Measurements from ENCODE around the gene TRAM2. TPM values are rescaled to one million over a fixed set of nuclear protein-coding genes. Genes with fewer than 3 reads are reported as not detected.

TRAM2 gene
- total and polyA plus RNA-seq, 2 donors from 2014 or later: 4.5 to 20.7 TPM

DNA sequence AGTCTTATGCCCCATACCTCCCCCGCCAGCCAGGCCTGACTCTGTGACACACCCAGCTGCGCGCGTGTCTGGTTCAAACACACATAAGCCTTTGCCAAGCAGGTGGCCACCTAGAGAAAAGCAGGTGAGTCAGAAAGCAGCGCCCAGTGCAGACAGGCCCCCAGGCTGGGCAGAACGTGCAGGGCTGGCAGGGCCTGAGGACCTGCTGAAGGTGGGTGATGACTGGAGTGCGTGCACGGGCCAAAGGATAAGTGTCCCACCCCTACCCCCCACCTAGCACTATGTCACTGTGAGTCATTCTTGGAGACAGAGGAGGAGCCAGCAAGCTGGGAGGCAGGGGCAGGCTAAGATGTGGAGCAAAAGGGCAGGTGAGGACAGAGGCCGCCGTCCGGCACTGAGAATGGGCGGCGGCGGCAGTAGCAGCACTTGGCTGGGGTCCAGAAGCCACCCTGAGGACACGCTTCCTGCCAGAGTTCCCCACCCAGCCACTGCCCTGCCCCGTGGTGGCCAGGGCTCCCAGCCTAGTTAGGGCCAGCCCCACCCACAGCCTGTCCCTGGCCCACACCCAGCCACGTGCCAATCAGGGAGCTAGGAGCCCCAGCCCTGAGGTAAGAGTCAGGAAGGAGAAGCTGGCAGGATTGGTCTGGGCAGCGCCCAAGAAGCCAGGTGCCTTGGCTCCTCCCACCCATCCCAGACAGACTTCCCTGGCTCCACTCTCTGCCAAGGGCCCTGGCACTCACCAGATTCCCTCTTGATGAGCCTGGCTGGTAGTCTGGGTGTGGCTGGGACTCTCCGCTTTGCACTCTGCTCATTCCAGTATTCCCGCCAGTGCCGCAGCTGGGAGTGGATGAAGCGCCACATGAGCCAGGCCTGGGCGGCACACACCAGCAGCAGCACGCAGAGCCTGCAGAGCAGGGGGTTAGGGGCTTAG, 72.7 kb downstream of the TRAM2 start:
- Histone ChIP-seq H3K4me3 (ENCODE audit: low read length in 3 of 3) (peak overlapping the region in 1 of 3 donors; percentile 12), H3K9ac (ENCODE audit: low read length in 3 of 3) (peak overlapping the region in 1 of 3 donors; percentile 4), H3K27me3 (ENCODE audit: control insufficient read depth, insufficient read depth, low read length) (no peaks in the 10 kb centered on the region), H3K9me3 (ENCODE audit: control insufficient read depth in 2 of 3, insufficient read depth in 1 of 3, low read length in 3 of 3) (no peaks in the 10 kb centered on the region), H3K4me1 (ENCODE audit: control insufficient read depth in 2 of 3, insufficient read depth in 2 of 3, low read depth in 1 of 3, low read length in 3 of 3) (peaks cover 0 to 14% (median 8%) of the 10 kb centered on the region in 3 donors), H3K36me3 (ENCODE audit: control insufficient read depth in 2 of 3, insufficient read depth in 3 of 3, low read length in 3 of 3) (peaks cover 2 to 10% (median 3%) of the 10 kb centered on the region in 3 donors), H3K27ac (ENCODE audit: low read depth in 2 of 2, low read length in 2 of 2) (peak overlapping the region; percentile 74 to 84)
- TF ChIP-seq, protein P1, sequence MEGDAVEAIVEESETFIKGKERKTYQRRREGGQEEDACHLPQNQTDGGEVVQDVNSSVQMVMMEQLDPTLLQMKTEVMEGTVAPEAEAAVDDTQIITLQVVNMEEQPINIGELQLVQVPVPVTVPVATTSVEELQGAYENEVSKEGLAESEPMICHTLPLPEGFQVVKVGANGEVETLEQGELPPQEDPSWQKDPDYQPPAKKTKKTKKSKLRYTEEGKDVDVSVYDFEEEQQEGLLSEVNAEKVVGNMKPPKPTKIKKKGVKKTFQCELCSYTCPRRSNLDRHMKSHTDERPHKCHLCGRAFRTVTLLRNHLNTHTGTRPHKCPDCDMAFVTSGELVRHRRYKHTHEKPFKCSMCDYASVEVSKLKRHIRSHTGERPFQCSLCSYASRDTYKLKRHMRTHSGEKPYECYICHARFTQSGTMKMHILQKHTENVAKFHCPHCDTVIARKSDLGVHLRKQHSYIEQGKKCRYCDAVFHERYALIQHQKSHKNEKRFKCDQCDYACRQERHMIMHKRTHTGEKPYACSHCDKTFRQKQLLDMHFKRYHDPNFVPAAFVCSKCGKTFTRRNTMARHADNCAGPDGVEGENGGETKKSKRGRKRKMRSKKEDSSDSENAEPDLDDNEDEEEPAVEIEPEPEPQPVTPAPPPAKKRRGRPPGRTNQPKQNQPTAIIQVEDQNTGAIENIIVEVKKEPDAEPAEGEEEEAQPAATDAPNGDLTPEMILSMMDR (IDR thresholded peaks at IDR 0.05; ENCODE audit: borderline replicate concordance, extremely low read depth, insufficient read depth): no peak
- intact Hi-C loops (cut with DNase I): no loop called here
- DNase-seq: peak in 3 of 5 donors; percentile 51 to 98 (median 53)
- FAIRE-seq: no peak

DNA sequence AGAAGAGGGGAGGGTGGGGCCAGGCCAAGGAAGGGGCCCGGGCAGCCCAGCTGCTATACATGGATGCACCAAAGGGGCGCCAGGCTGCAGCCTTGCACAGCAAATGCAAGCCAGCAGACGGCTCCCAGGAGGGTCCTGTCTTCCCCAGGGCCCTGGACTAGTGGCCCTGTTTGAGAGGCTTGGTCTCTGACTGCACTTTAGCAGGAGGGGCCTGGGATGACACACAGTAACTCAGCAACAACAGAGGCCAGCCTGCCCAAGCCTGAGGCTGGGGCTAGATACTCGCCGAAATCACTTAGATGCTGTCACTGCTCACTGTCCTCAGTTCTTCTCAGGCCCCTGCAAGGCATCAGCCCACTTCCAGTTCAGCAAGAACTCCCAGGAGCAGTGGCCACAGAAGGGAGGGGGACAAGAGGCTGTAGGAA, 73.5 kb downstream of the TRAM2 start:
- TF ChIP-seq, protein P1 (IDR thresholded peaks at IDR 0.05; ENCODE audit: borderline replicate concordance, extremely low read depth, insufficient read depth): no peak
- H3K9ac ChIP-seq (ENCODE audit: low read length in 3 of 3): peak overlapping the region in 1 of 3 donors; percentile 4
- DNase-seq (peak in 2 of 5 donors; percentile 21 to 69), FAIRE-seq (no peak)
- intact Hi-C loops (cut with DNase I): no loop called here
- peaks cover 0 to 8% (median 3%) of the 10 kb centered on the region in 3 donors for H3K36me3 ChIP-seq (ENCODE audit: control insufficient read depth in 2 of 3, insufficient read depth in 3 of 3, low read length in 3 of 3)
- no peaks in the 10 kb centered on the region for H3K27me3 ChIP-seq (ENCODE audit: control insufficient read depth, insufficient read depth, low read length)
- H3K4me1 ChIP-seq (ENCODE audit: control insufficient read depth in 2 of 3, insufficient read depth in 2 of 3, low read depth in 1 of 3, low read length in 3 of 3): peaks cover 0 to 14% (median 8%) of the 10 kb centered on the region in 3 donors
- H3K9me3 ChIP-seq (ENCODE audit: control insufficient read depth in 2 of 3, insufficient read depth in 1 of 3, low read length in 3 of 3): no peaks in the 10 kb centered on the region
- no peak overlapping the region for H3K4me3 ChIP-seq (ENCODE audit: low read length in 3 of 3)
- peak overlapping the region; percentile 74 to 84 for H3K27ac ChIP-seq (ENCODE audit: low read depth in 2 of 2, low read length in 2 of 2)

DNA sequence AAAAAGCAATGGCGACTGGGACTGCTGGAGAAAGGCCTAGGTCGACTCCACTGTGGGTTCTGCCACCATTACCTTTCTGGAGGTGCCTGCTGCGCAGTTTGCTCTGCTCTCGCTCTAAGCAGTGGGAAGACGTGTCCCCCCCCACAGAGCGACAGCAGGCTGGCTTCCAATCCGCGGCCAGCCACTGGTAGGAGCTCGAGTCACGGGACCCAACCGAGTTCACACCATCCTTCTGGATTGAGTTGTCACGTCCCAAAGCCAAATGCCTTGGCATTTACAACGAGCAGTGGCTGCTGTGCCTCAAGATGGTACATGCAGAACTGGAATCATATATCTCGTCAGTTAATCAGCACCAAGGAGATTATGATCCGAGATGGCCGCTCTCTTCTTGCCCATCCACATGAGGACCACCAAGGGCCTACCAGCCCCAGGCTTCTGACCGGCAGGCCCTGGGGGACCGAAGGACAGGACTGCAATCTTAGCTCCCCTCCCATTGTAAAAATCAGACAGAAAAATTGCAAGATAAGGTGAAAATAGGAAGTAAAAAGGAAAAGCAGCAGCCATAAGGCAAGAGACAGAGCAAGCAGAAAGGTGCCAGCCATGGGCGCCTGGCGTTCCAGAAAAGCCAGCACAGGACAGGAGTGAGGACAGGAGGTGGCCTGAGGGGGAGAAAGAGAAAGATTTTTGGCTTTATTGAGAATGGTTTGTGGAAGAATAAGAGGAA, 74.4 kb downstream of the TRAM2 start:
- H3K4me1 ChIP-seq (ENCODE audit: control insufficient read depth in 2 of 3, insufficient read depth in 2 of 3, low read depth in 1 of 3, low read length in 3 of 3): peaks cover 0 to 14% (median 8%) of the 10 kb centered on the region in 3 donors
- H3K4me3 ChIP-seq (ENCODE audit: low read length in 3 of 3): no peak overlapping the region
- no peaks in the 10 kb centered on the region for H3K27me3 ChIP-seq (ENCODE audit: control insufficient read depth, insufficient read depth, low read length)
- TF ChIP-seq, protein P1 (IDR thresholded peaks at IDR 0.05; ENCODE audit: borderline replicate concordance, extremely low read depth, insufficient read depth): no peak
- no peak overlapping the region for H3K9ac ChIP-seq (ENCODE audit: low read length in 3 of 3)
- H3K9me3 ChIP-seq (ENCODE audit: control insufficient read depth in 2 of 3, insufficient read depth in 1 of 3, low read length in 3 of 3): no peaks in the 10 kb centered on the region
- DNase-seq (peak in 1 of 5 donors; percentile 69), FAIRE-seq (no peak)
- intact Hi-C loops (cut with DNase I): no loop called here
- no peak overlapping the region for H3K27ac ChIP-seq (ENCODE audit: low read depth in 2 of 2, low read length in 2 of 2)
- peaks cover 0 to 8% (median 3%) of the 10 kb centered on the region in 3 donors for H3K36me3 ChIP-seq (ENCODE audit: control insufficient read depth in 2 of 3, insufficient read depth in 3 of 3, low read length in 3 of 3)
